Neural crest cell (in vitro differentiated cells): Measurements from ENCODE around the gene TMEM91. TPM values are rescaled to one million over a fixed set of nuclear protein-coding genes. Genes with fewer than 3 reads are reported as not detected.

Experiments used
- DNase-seq: peaks from one replicate; pipeline ENCODE4 v3.0.0; 2021; ENCODE audit warnings: low read depth, mixed read lengths, low spot score
- H3K27ac Mint-ChIP-seq: one replicate; pipeline ENCODE4 v1.8.0; 2021; ENCODE audit warnings: mild to moderate bottlenecking, mixed read lengths; ENCODE audit not compliant: unreplicated experiment
- H3K27me3 Mint-ChIP-seq: 2 replicates; pipeline ENCODE4 v1.8.0; 2021; ENCODE audit warnings: low read depth, mild to moderate bottlenecking, mixed read lengths
- H3K36me3 Mint-ChIP-seq: 2 replicates; pipeline ENCODE4 v1.8.0; 2021; ENCODE audit warnings: low read depth, mild to moderate bottlenecking, mixed read lengths
- H3K4me1 Mint-ChIP-seq: 2 replicates; pipeline ENCODE4 v1.8.0; 2021; ENCODE audit warnings: mixed read lengths
- H3K4me3 Mint-ChIP-seq: one replicate; pipeline ENCODE4 v1.8.0; 2021; ENCODE audit warnings: mild to moderate bottlenecking, mixed read lengths
- H3K9me3 Mint-ChIP-seq: 2 replicates; pipeline ENCODE4 v1.8.0; 2021; ENCODE audit warnings: mixed read lengths
- total RNA-seq: library from RNA; stranded (reverse); gene quantifications from 2 replicates; pipeline ENCODE4 v1.2.1, GENCODE V29; 2021
- TF ChIP-seq, protein P1 (sequence below): fragments of 200-600 bp; sonication (generic); conservative IDR thresholded peaks from 2 replicates; pipeline ENCODE4 v1.5.0; 2021; ENCODE audit warnings: antibody characterized with exemption, mild to moderate bottlenecking

Gene TMEM91
- total RNA-seq, 1 donor from 2014 or later: 6.6 TPM

DNA sequence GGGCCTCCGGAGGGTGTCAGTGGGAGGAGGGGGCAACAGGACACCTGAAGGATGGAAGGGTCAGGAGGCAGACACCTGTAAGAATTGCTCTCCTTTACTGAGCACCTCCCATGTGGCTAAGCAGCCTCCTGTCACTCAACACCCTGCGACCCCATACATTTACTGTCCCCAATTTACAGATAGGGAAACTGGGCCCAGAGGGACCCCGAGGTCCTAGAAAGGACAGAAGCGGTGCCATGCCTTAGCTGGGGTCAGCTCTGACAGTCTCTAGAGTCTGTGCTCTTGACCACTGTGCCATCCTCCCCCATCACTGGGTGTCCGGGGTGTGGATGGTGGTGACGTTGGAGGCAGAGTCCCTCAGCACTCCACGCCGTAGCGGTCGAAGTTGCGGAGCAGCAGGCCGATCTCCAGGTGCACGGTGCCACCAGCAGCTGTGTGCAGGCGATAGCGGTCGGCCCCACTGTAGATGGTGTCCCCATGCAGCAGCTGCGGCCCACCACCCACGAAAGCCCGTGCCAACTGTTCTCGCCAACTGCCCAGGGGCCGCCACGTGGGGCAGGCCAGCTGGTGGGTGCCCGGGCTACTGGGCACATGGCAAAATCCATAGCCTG, 21.9 kb upstream of the TMEM91 start:
- peaks cover 30% of the 10 kb centered on the region for H3K4me1 Mint-ChIP-seq
- DNase-seq: no peak
- no peaks in the 10 kb centered on the region for H3K9me3 Mint-ChIP-seq
- TF ChIP-seq, protein P1, sequence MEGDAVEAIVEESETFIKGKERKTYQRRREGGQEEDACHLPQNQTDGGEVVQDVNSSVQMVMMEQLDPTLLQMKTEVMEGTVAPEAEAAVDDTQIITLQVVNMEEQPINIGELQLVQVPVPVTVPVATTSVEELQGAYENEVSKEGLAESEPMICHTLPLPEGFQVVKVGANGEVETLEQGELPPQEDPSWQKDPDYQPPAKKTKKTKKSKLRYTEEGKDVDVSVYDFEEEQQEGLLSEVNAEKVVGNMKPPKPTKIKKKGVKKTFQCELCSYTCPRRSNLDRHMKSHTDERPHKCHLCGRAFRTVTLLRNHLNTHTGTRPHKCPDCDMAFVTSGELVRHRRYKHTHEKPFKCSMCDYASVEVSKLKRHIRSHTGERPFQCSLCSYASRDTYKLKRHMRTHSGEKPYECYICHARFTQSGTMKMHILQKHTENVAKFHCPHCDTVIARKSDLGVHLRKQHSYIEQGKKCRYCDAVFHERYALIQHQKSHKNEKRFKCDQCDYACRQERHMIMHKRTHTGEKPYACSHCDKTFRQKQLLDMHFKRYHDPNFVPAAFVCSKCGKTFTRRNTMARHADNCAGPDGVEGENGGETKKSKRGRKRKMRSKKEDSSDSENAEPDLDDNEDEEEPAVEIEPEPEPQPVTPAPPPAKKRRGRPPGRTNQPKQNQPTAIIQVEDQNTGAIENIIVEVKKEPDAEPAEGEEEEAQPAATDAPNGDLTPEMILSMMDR: peak; percentile 5
- no peak overlapping the region for H3K27ac Mint-ChIP-seq
- H3K4me3 Mint-ChIP-seq: peak overlapping the region; percentile 83
- H3K36me3 Mint-ChIP-seq: peaks cover 3% of the 10 kb centered on the region
- H3K27me3 Mint-ChIP-seq: peaks cover 52% of the 10 kb centered on the region

DNA sequence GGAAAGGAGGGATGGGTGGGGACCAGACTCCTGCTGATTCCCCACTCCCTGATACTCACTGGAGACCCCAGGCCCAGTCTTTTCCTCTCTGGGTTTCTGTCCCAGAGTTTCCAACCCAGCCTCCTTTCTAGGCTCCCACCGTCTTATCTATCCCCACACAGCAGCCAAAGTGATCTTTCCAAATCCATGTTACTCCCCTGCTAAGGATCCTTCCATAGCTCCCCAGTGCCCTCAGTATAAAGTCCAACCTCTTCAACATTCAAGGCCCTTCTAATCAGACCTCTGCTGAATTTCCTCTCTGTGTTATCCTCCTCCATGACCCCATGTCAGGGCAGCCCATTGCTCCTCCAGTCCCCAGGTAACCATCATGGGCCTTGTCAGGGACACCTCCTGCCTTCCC, 21.3 kb upstream of the TMEM91 start:
- DNase-seq: no peak
- Mint-ChIP-seq H3K36me3 (peaks cover 3% of the 10 kb centered on the region), H3K4me1 (peaks cover 30% of the 10 kb centered on the region), H3K4me3 (peak overlapping the region; percentile 66), H3K9me3 (no peaks in the 10 kb centered on the region), H3K27ac (no peak overlapping the region), H3K27me3 (peaks cover 46% of the 10 kb centered on the region)
- TF ChIP-seq, protein P1: no peak

DNA sequence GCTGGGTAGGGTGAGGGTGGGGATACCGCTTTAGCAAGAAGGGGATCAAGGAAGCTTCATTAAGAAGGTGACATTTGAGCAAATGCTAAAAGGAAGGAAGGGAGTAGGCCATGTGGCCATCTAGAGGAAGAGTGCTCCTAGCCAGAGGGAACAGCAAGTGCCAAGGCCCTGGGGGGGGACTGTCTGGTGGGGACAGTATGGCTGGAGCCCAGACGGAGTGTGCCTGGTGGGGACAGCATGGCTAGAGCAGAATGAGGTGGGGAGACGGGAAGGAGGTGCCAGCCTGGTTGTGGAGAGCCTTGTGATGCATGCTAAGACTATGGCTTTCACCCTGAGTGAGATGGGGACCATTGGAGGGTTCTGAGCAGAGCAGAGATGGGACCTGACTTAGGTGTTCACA, 20.5 kb upstream of the TMEM91 start:
- Mint-ChIP-seq H3K27me3 (peaks cover 38% of the 10 kb centered on the region), H3K27ac (no peak overlapping the region), H3K36me3 (peaks cover 3% of the 10 kb centered on the region), H3K9me3 (no peaks in the 10 kb centered on the region), H3K4me3 (peak overlapping the region; percentile 66), H3K4me1 (peaks cover 27% of the 10 kb centered on the region)
- DNase-seq: no peak
- TF ChIP-seq, protein P1: no peak

DNA sequence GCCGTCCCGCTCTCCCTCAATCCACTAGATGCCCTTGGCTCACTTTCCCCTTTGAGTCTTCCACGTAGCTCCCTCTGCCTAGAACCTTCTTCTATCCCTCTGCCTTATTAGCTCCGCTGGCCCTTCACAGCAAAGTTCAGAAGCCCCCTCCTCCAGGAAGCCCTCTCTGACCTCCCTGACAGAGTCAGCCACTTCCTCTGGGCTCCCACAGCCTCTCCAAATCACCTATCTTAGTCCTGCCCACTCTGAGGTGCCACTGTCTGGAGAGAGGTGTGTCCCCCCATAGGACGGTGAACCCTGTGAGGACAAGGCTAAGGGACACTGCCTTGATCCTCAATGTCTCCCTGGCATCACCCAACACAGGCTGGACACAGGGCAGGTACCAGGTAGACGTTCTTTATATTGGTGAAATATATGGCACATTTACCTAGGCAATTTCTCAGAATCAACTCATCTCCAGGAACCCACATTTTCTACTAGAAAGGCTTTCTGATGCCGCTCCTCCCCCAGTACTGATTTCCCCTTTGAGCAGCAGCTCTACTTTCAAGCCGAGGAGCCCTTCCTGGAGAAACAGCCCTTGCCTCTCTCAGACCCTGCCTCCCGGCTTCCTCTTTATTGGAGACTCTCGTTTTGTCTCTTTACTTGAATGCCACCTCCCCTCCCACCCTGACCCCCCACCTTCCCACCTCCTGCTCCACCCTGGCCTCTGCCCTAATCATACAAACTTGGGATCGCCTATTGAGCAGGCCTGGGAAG, 19.2 kb upstream of the TMEM91 start:
- Mint-ChIP-seq H3K4me3 (peak overlapping the region; percentile 74), H3K27ac (no peak overlapping the region), H3K36me3 (peaks cover 3% of the 10 kb centered on the region), H3K27me3 (peaks cover 25% of the 10 kb centered on the region), H3K4me1 (peaks cover 17% of the 10 kb centered on the region), H3K9me3 (no peaks in the 10 kb centered on the region)
- DNase-seq: no peak
- TF ChIP-seq, protein P1: no peak

DNA sequence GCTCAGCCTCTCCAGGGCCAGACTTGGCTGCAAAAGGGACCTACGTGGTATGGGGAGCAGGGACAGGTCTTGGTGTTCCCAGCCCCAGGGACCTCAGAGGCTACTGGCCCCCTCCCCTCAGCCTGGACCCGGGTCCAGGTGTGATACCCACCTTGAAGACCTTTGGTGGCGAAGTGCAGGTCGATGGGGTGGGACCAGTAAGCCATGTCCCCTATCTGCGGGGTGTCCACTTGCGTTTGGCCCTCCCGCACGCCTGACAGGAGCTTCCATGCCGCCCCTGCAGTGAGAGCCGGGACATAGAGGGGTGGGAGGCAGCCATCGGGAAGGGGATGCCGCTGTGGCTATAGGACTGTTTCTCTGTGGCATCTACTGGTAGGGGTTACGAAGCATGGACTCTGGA, 18.6 kb upstream of the TMEM91 start:
- Mint-ChIP-seq H3K4me1 (peaks cover 20% of the 10 kb centered on the region), H3K27ac (no peak overlapping the region)
- TF ChIP-seq, protein P1: no peak

More for the DNA sequence above, 18.6 kb upstream of the TMEM91 start:
- Mint-ChIP-seq H3K36me3 (peaks cover 3% of the 10 kb centered on the region), H3K9me3 (no peaks in the 10 kb centered on the region), H3K27me3 (peaks cover 19% of the 10 kb centered on the region), H3K4me3 (peak overlapping the region; percentile 16)
- DNase-seq: no peak
